Skin of body (tissue), 2 donors: Measurements from ENCODE around the gene CGB8. TPM values are rescaled to one million over a fixed set of nuclear protein-coding genes. Genes with fewer than 3 reads are reported as not detected.
"Not testable (repeated sequence)": the region's sequence is repeated elsewhere in the genome, so short reads cannot be mapped to it uniquely, and the experiment has no call there.

Experiments used
- DNase-seq: peaks from one replicate; lab custom pipeline; 2025; lab: John Stamatoyannopoulos, UW
- total RNA-seq: library from RNA; depleted of rRNA; stranded (reverse); fragments of >200 nt; gene quantifications from one replicate; pipeline ENCODE4 v1.2.3, GENCODE V29; 2014

Gene CGB8
- total RNA-seq, 1 donor from 2014 or later: not detected

GRCh38 chr19:49064768-49065611 is 16.1 kb upstream of the CGB8 start, which contains the start of gene NTF4:
Gene NTF4, minus strand, starts transcription at chr19:49064818. Its CDS starts 2,821 bp downstream, at chr19:49061997.
- DNase-seq: no peak

DNA sequence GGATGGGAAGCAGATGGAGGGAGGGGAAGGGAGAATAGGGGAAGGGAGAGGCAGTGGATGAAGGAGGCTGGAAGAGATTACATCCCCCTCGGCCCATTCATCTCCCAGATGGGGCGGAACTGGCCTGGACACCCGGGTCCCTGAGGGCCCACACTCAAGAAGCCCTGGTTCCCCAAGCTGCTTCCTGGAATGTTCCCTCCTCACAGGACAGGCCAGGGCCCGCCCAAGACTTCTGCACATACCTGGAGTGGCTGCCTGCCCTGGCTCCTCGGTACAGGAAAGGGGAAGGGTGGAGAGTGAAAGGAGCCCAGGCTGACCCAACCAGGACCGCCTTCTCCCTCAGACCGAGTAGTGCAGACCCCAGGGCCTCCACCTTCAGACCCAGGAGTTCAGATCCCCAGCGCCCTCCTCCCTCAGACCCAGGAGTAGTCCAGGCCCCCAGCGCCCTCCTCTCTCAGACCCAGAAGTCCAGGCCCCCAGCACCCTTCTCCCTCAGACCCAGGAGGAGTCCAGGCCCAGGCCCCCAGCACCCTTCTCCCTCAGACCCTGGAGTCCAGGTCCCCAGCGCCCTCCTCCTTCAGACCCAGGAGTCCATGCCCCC is 15.2 kb upstream of the CGB8 start:
- DNase-seq: no peak

DNA sequence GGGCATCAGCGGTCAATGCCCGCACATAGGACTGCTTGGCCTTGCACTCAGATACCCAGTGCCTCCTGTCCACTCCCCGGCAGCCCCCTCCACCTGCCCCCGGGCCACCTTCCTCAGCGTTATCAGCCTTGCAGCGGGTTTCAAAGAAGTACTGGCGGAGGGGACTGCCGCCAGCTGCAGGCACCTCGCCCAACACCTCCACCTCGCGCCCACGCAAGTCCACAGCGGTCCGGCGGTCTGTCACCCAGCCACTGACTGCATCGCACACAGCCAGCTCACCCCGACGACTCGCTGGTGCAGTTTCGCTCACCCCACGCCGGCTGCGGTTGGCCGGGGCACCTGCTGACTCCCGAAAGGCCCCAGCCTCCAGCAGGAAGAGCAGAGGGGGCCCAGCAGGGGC is 12.5 kb upstream of the CGB8 start:
- DNase-seq: no peak

DNA sequence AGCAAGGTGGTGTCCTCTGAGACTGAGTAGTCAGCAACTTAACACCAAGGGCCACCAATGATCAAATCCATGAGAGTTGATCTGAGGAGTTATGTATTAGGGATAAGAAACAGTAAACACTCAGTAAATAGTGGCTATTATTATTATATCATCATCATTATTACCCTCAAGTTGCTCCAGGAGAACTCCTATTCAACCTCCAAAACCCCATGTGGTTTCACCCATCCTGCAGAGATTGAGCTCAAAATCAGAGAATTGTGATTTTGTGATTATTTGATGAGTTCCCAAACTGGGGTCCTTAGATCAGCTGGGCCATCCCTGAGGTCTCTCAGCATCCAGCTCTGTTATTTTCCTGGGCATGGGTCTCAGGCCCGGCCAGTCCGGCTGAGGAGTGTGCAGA is 12.1 kb upstream of the CGB8 start:
- no peak for DNase-seq

DNA sequence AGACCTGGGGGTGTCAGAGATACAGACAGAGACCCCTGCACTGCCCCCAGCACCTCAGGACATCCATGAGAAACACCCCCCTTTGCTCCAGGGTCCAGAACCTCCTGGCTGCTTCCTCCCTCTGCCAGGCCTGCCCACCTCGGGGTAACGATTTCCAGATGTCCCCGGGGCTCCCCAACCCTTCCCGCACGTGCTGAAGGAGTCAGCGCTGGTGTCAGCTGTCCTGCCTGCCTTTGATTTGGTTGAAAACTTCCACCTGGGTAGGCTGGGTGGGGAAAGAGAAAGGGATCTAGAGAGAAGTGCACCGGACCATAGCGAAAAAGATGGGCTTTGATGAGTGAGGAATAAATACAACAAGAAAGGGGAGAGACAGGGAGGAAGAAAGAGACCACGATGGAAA is 10.1 kb upstream of the CGB8 start:
- no peak for DNase-seq

- no peak for DNase-seq
These were observed 9.7 kb upstream of the CGB8 start for GRCh38 chr19:49058562-49058961.

DNA sequence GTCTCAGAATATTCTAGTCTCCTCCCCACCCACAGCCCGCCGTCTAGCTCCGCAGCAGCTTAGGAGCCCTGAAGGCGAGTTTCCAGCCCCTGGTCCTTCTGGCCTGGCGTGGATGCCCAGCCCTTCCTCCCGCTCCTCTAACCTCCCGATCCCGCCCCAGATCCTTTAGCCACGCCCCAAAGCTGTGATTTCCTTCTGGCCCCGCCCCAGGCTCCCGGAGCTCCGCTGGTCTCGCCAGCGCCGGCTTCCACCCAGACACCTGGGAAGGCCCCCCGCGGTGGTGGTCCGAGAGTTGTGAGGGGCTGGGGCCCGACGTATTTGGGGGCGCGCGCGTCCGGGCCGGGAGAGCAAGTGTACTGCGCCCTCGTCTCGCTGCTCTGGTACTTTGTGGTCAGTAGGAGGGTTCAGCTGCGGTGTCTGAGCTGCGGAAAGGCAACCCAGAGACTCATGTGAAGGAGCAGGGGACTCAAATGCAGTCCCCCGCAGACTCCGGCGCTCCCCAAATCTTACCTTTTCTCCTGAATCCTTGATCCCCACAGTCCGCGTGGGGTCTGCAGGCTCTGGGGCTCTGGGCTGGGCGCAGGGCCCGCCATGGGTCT is 8.8 kb upstream of the CGB8 start, which contains the start of gene CGB7:
Gene CGB7, minus strand, starts transcription at position 114 of the 599 bp plus-strand sequence. CDS start 2,374 bp downstream, outside the sequence.
- no peak for DNase-seq

- DNase-seq: not testable (repeated sequence)
These were observed 8.1 kb upstream of the CGB8 start for GRCh38 chr19:49056902-49057596.

DNA sequence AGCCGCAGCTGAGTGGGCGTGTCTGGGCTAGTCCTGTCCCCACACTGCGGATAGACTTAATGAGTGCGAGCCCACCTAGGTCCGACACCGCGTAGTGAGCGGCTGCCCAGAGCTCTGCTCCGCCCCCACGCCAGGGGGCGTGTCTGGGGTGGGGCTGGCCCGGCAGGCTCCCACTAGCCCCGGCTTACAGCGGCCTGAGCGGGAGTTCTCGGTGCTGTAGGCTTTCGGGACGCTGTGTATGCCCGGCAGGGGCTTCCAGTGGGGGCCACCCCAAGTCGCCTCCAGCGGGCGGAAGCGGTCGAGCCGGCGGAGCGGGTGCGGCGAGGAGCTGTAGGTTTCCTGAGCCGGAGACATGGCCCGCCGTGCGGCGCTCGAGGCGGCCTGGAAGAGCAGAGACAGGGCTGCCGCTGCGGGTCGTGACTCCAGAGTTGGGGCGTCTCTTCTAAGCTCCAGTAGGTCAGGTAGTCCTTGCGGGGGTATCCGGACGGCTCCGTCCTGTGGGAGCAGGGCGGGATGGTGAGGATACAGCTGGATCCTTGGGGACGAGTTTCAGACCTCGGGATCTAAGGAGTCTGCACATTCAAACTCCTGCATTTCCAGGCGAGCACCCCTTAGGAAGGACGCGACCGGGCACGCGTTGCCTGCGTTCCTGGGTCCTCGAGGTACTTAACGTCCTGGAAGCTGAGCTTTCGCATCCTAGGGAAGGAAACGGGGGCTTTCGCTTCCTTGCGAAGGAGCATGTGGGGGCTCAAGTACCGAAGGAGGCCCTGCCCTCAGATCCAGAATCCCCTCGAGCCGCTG is 7.4 kb upstream of the CGB8 start:
- DNase-seq: no peak

DNA sequence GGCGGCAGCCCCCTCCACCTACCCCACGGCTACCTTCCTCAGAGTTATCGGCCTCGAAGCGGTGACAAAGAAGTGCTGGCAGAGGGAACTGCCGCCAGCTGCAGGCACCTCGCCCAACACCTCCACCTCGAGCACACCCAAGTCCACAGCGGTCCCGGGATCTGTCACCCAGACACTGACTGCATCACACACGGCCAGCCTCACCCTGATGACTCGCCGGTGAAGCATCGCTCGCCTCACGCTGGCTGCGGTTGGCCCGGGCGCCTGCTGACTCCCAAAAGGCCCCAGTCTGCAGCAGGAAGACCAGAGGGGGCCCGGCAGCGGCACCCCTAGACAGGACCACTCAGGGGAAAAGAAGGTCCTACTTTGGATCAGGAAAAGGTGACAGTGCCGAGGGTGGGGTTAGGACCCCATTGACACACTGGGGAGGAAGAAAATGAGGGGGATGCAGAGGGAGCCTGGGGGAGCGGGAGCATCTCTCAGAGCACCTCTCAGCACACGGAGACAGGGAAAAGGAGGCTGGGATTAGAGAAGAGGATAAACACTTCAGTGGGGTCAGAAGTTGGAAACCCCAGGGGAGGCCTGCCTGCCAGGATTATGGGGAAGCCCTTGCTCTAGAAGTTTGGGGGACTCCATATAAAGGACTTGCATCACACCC is 1.6 kb upstream of the CGB8 start:
- DNase-seq: not testable (repeated sequence)

DNA sequence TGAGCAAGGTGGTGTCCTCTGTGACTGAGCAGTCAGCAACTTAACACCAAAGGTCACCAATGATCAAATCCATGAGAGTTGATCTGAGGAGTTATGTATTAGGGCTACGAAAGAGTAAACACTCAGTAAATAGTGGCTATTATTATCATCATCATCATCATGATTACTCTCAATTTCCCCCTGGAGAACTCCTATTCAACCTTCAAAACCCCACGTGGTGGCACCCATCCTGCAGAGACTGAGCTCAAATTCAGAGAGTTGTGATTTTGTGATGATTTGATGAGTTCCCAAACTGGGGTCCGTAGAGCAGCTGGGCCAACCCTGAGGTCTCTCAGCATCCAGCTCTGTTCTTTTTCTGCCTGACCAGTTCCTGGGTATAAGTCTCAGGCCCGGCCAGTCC is 923 bp upstream of the CGB8 start:
- not testable (repeated sequence) for DNase-seq

DNA sequence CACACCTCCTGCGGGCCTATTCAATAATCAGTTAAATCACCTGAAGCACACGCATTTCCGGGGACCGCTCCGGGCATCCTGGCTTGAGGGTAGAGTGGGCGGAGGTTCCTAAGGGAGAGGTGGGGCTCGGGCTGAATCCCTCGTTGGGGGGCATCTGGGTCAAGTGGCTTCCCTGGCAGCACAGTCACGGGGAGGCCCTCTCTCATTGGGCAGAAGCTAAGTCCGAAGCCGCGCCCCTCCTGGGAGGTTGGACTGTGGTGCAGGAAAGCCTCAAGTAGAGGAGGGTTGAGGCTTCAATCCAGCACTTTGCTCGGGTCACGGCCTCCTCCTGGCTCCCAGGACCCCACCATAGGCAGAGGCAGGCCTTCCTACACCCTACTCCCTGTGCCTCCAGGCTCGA is 5.4 kb downstream of the CGB8 start, which contains the start of gene CGB5:
Gene CGB5, plus strand, starts transcription at position 301 of the 400 bp plus-strand sequence. CDS start 362 bp downstream, outside the sequence.
- not testable (repeated sequence) for DNase-seq

- not testable (repeated sequence) for DNase-seq
These were observed 6.2 kb downstream of the CGB8 start for GRCh38 chr19:49042666-49043065.

DNA sequence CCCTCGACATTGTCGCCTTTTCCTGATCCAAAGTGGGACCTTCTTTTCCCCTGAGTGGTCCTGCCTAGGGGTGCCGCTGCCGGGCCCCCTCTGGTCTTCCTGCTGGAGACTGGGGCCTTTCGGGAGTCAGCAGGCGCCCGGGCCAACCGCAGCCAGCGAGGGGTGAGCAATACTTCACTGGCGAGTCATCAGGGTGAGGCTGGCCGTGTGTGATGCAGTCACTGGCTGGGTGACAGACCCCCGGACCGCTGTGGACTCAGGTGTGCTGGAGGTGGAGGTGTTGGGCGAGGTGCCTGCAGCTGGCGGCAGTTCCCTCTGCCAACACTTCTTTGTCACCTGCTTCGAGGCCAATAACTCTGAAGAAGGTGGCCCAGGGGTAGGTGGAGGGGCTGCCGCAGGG is 6.7 kb downstream of the CGB8 start:
- DNase-seq: no peak

- not testable (repeated sequence) for DNase-seq
These were observed 9.2 kb downstream of the CGB8 start for GRCh38 chr19:49039736-49040135.

- DNase-seq: not testable (repeated sequence)
These were observed 10.2 kb downstream of the CGB8 start for GRCh38 chr19:49038557-49039276.

GRCh38 chr19:49038111-49038510 is 10.8 kb downstream of the CGB8 start:
- not testable (repeated sequence) for DNase-seq

GRCh38 chr19:49036815-49037214 is 12.1 kb downstream of the CGB8 start, which contains the start of gene CGB1:
Gene CGB1, minus strand, starts transcription at chr19:49036895. Its CDS starts 184 bp downstream, at chr19:49036711.
- not testable (repeated sequence) for DNase-seq

- DNase-seq: not testable (repeated sequence)
These were observed 17.1 kb downstream of the CGB8 start, which contains the start of gene CGB2 for GRCh38 chr19:49031642-49032301. Gene CGB2, plus strand, starts transcription at chr19:49031890. Its CDS starts 206 bp downstream, at chr19:49032096.
